ENCODE measurements around the gene SIDT1. TPM values are rescaled to one million over a fixed set of nuclear protein-coding genes. Genes with fewer than 3 reads are reported as not detected.

SIDT1 gene
- total and polyA plus RNA-seq, 11 donors, result 0.28 to 2.6 (median 0.95) TPM

- TF ChIP-seq CTCF (IDR thresholded peaks at IDR 0.05) (no peak), POLR2A (IDR thresholded peaks at IDR 0.05) (no peak)
- ATAC-seq (peak; percentile 74 to 90 (median 84)), DNase-seq (peak in 4 of 5 donors; percentile 27 to 65 (median 40))
- no peaks in the 10 kb centered on the region for H3K9me3 ChIP-seq
- H3K27me3 ChIP-seq, result no peaks in the 10 kb centered on the region
- no peak overlapping the region for H3K27ac ChIP-seq
- H3K4me1 ChIP-seq, result peaks cover 0 to 24% (median 14%) of the 10 kb centered on the region in 12 donors
- intact Hi-C loops (cut with DNase I), result loop anchor here in 1 of 10 donors (10.0 kb wide), 1 partner anchor 101 kb away; the partner anchor contains the start of gene SPICE1
- no peak overlapping the region for H3K4me3 ChIP-seq
- H3K36me3 ChIP-seq, result no peaks in the 10 kb centered on the region
- WGBS, 4 donors, result 39 to 58% (median 46%) methylated on average over 4 of the region's 4 CpGs
These were observed 83.6 kb downstream of the SIDT1 start for GRCh38 chr3:113615976-113616375.

GRCh38 chr3:113617726-113618125 is 85.4 kb downstream of the SIDT1 start:
- H3K9me3 ChIP-seq, result no peaks in the 10 kb centered on the region
- TF ChIP-seq CTCF (IDR thresholded peaks at IDR 0.05) (no peak), POLR2A (IDR thresholded peaks at IDR 0.05) (no peak)
- no peak overlapping the region for H3K4me3 ChIP-seq
- peaks cover 0 to 24% (median 14%) of the 10 kb centered on the region in 12 donors for H3K4me1 ChIP-seq
- 92 to 97% (median 95%) methylated on average over 2 of the region's 2 CpGs for WGBS, 4 donors
- intact Hi-C loops (cut with DNase I), result loop anchor here in 1 of 10 donors (10.0 kb wide), 1 partner anchor 103 kb away; the partner anchor contains the start of gene SPICE1
- H3K27ac ChIP-seq, result no peak overlapping the region
- ATAC-seq (no peak), DNase-seq (no peak)
- no peaks in the 10 kb centered on the region for H3K36me3 ChIP-seq
- no peaks in the 10 kb centered on the region for H3K27me3 ChIP-seq

GRCh38 chr3:113620091-113620490 is 87.7 kb downstream of the SIDT1 start:
- H3K27me3 ChIP-seq, result no peaks in the 10 kb centered on the region
- DNase-seq, result no peak
- H3K4me1 ChIP-seq, result peaks cover 0 to 10% (median 2%) of the 10 kb centered on the region in 12 donors
- no peak for ATAC-seq
- H3K4me3 ChIP-seq, result no peak overlapping the region
- TF ChIP-seq POLR2A (IDR thresholded peaks at IDR 0.05) (no peak), CTCF (IDR thresholded peaks at IDR 0.05) (no peak)
- H3K36me3 ChIP-seq, result no peaks in the 10 kb centered on the region
- no peaks in the 10 kb centered on the region for H3K9me3 ChIP-seq
- intact Hi-C loops (cut with DNase I), result loop anchor here in 2 of 10 donors (10.0 kb wide), 2 partner anchors 45 to 585 kb away; no protein-coding TSS in a partner anchor
- no peak overlapping the region for H3K27ac ChIP-seq

GRCh38 chr3:113623324-113623723 is 91.0 kb downstream of the SIDT1 start:
- Histone ChIP-seq H3K4me3 (peak overlapping the region in 2 of 12 donors; percentile 6 to 33), H3K4me1 (peaks cover 0 to 22% (median 3%) of the 10 kb centered on the region in 12 donors), H3K27me3 (no peaks in the 10 kb centered on the region), H3K36me3 (no peaks in the 10 kb centered on the region), H3K27ac (no peak overlapping the region), H3K9me3 (no peaks in the 10 kb centered on the region)
- TF ChIP-seq POLR2A (IDR thresholded peaks at IDR 0.05) (no peak), CTCF (IDR thresholded peaks at IDR 0.05) (peak in 1 of 12 donors; percentile 4)
- intact Hi-C loops (cut with DNase I), result loop anchor here in 2 of 10 donors (10.0 kb wide), 2 partner anchors 49 to 589 kb away; no protein-coding TSS in a partner anchor
- ATAC-seq (no peak), DNase-seq (peak in 1 of 5 donors; percentile 55)
- WGBS, 4 donors, result 43 to 49% (median 48%) methylated on average over 11 to 19 of the region's 19 CpGs

All from heart left ventricle (tissue), 16 donors.